ENCODE measurements around the gene RRP1B.

DNA sequence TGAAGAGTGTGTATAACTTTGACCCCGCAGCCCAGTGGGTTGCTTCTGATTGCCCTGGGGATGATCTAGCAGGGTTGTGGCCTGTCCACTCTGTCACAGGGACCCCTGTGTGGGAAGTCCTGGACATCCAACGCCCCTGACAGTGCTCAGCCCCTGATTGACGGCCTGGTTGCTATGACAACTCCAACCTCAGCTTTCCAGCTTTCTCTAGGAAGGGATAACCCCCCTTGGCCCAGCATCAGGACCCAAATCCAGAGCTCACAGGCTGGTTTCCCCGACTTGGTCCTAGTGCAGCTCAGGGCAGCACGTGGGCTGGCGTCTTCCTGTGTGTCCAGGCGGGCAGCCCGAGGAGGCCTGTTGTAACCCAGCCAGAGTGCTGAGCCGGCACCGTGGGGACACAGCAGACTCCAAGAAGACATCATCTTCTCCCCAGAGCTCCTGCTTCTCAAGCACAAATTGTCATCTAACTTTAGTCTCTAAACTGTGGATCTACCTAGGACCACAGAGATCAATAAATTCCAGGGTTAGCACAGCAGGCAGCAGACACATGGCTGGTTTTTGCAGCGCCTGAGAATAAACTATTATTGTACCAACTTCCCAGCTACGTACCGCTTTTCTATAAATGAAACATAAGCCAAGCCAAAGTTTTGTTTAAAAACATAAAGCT, 40.7 kb downstream of the RRP1B start:
- no peak for TF ChIP-seq CTCF (conservative IDR thresholded peaks at IDR 0.05 in 1 of 2, IDR thresholded peaks at IDR 0.05 in 1 of 2; ENCODE audit: low read depth in 1 of 2, low read length in 2 of 2)
- no peak for TF ChIP-seq EZH2 (IDR thresholded peaks at IDR 0.05; ENCODE audit: low read length, missing control alignments)
